ENCODE data around the gene FLT4. TPM values are rescaled to one million over a fixed set of nuclear protein-coding genes. Genes with fewer than 3 reads are reported as not detected.

FLT4 gene
- total and polyA plus RNA-seq, 4 donors, result 2.0 to 19.9 (median 7.6) TPM

- H3K27ac ChIP-seq (ENCODE audit: low read depth in 1 of 2, low read length in 2 of 2), result no peak overlapping the region
- H3K4me1 ChIP-seq (ENCODE audit: control insufficient read depth in 4 of 4, insufficient read depth in 4 of 4, low read length in 3 of 4), result no peaks in the 10 kb centered on the region
- H3K27me3 ChIP-seq (ENCODE audit: control insufficient read depth in 4 of 4, insufficient read depth in 4 of 4, low read length in 3 of 4), result peaks cover 0 to 12% (median 0%) of the 10 kb centered on the region in 4 donors
- no peak for DNase-seq (ENCODE audit: low spot score)
- H3K9ac ChIP-seq (ENCODE audit: low read depth in 1 of 2, low read length in 2 of 2), result no peak overlapping the region
- 73% methylated on average over 6 of the region's 6 CpGs for WGBS
- no peaks in the 10 kb centered on the region for H3K9me3 ChIP-seq (ENCODE audit: control insufficient read depth in 4 of 4, low read length in 3 of 4)
- no peak overlapping the region for H3K4me3 ChIP-seq (ENCODE audit: low read depth in 1 of 3, low read length in 3 of 3)
- TF ChIP-seq FOXA1 (IDR thresholded peaks at IDR 0.05) (no peak), REST (IDR thresholded peaks at IDR 0.05) (no peak), HNF4A (conservative IDR thresholded peaks at IDR 0.05) (no peak), CTCF (IDR thresholded peaks at IDR 0.05; ENCODE audit: low read depth, low read length, missing input control) (no peak), NR2F2 (IDR thresholded peaks at IDR 0.05) (no peak), EGR1 (IDR thresholded peaks at IDR 0.05; ENCODE audit: low read depth in 2 of 2) (no peak), ZBTB33 (IDR thresholded peaks at IDR 0.05) (no peak), FOXA2 (IDR thresholded peaks at IDR 0.05) (no peak), JUND (IDR thresholded peaks at IDR 0.05) (no peak), ATF3 (IDR thresholded peaks at IDR 0.05) (no peak), SP1 (IDR thresholded peaks at IDR 0.05) (no peak), MAX (IDR thresholded peaks at IDR 0.05) (no peak), HNF4G (IDR thresholded peaks at IDR 0.05) (no peak), GABPA (IDR thresholded peaks at IDR 0.05 in 1 of 2, conservative IDR thresholded peaks at IDR 0.05 in 1 of 2) (no peak), YY1 (IDR thresholded peaks at IDR 0.05) (no peak), TAF1 (conservative IDR thresholded peaks at IDR 0.05) (no peak), RAD21 (IDR thresholded peaks at IDR 0.05) (no peak), RXRA (IDR thresholded peaks at IDR 0.05) (no peak)
- no peaks in the 10 kb centered on the region for H3K36me3 ChIP-seq (ENCODE audit: control insufficient read depth in 4 of 4, insufficient read depth in 3 of 4, low read depth in 1 of 4, low read length in 3 of 4)
Measured at GRCh38 chr5:180683220-180683922, 34.0 kb upstream of the FLT4 start.

Data from liver (tissue), 9 donors.